GM23248 (cell line): ENCODE data around the gene BLVRA. TPM values are rescaled to one million over a fixed set of nuclear protein-coding genes. Genes with fewer than 3 reads are reported as not detected.

Experiments used
- DNase-seq: peaks from one replicate; pipeline ENCODE4 v3.0.0-alpha.2; 2015
- H2AFZ ChIP-seq: fragments of 200-600 bp; sonication (generic); 2 replicates; pipeline ENCODE4 v1.6.1; 2016; ENCODE audit warnings: antibody characterized with exemption
- H3F3A ChIP-seq: fragments of 200-600 bp; sonication (generic); 2 replicates; pipeline ENCODE4 v1.6.1; 2016; ENCODE audit warnings: mild to moderate bottlenecking, antibody characterized with exemption, mixed run types; ENCODE audit not compliant: insufficient read depth
- H3K27ac ChIP-seq: fragments of 200-600 bp; sonication (generic); 2 replicates; pipeline ENCODE4 v1.5.1; 2016; ENCODE audit warnings: mild to moderate bottlenecking
- H3K27me3 ChIP-seq: fragments of 200-600 bp; sonication (generic); replicated peaks from 2 replicates; pipeline ENCODE4 v1.6.1; 2016; ENCODE audit warnings: mild to moderate bottlenecking; ENCODE audit not compliant: insufficient read depth
- H3K36me3 ChIP-seq: fragments of 200-600 bp; sonication (generic); 2 replicates; pipeline ENCODE4 v1.6.1; 2016; ENCODE audit warnings: low read depth, mild to moderate bottlenecking
- H3K4me1 ChIP-seq: fragments of 200-600 bp; sonication (generic); 2 replicates; pipeline ENCODE4 v1.6.1; 2016; ENCODE audit warnings: mild to moderate bottlenecking; ENCODE audit not compliant: insufficient read depth
- H3K4me2 ChIP-seq: fragments of 200-600 bp; sonication (generic); one replicate; pipeline ENCODE4 v1.6.1; 2016; ENCODE audit warnings: mild to moderate bottlenecking; ENCODE audit not compliant: unreplicated experiment
- H3K4me3 ChIP-seq: fragments of 200-600 bp; sonication (generic); 2 replicates; pipeline ENCODE4 v1.5.1; 2016; ENCODE audit warnings: mild to moderate bottlenecking
- H3K79me2 ChIP-seq: fragments of 200-600 bp; sonication (generic); 2 replicates; pipeline ENCODE4 v1.6.1; 2016; ENCODE audit warnings: mild to moderate bottlenecking; ENCODE audit not compliant: insufficient read depth
- H3K9ac ChIP-seq: fragments of 200-600 bp; sonication (generic); 2 replicates; pipeline ENCODE4 v1.6.1; 2016; ENCODE audit warnings: mild to moderate bottlenecking
- H3K9me2 ChIP-seq: fragments of 200-600 bp; sonication (generic); 2 replicates; pipeline ENCODE4 v1.6.1; 2016; ENCODE audit warnings: mixed run types, mild to moderate bottlenecking, moderate library complexity; ENCODE audit not compliant: insufficient read depth
- H3K9me3 ChIP-seq: fragments of 200-600 bp; sonication (generic); one replicate; pipeline ENCODE4 v1.6.1; 2017; ENCODE audit warnings: low read depth
- H4K20me1 ChIP-seq: fragments of 200-600 bp; sonication (generic); 2 replicates; pipeline ENCODE4 v1.6.0; 2016; ENCODE audit not compliant: insufficient read depth
- EZH2 ChIP-seq: fragments of 200-600 bp; sonication (generic); IDR thresholded peaks from 2 replicates; pipeline ENCODE4 v1.6.1; 2018; ENCODE audit warnings: antibody characterized with exemption, mild to moderate bottlenecking; ENCODE audit not compliant: insufficient read depth, poor library complexity, severe bottlenecking
- EZH2phosphoT487 ChIP-seq: fragments of 200-600 bp; sonication (generic); IDR thresholded peaks from 2 replicates; pipeline ENCODE4 v1.6.1; 2018; ENCODE audit warnings: antibody characterized with exemption, moderate library complexity, mild to moderate bottlenecking, low read depth; ENCODE audit not compliant: insufficient read depth
- WGBS, 2 experiments: methylation state at CpG; one replicate each; pipeline ENCODE4 v1.1.6; 2015 to 2017; ENCODE audit warnings: low lambda C conversion rate in 2 of 2, low coverage in 1 of 2; ENCODE audit errors: missing lambda C conversion rate in 2 of 2; 5-methylcytosine and 5-hydroxymethylcytosine counted together
- in situ Hi-C: fragments of 300-500 bp; cut with MboI; formaldehyde crosslinking; loops from 2 replicates; pipeline ENCODE4 v1.15.0; 2020
- polyA plus RNA-seq: library from polyadenylated mRNA; unstranded; fragments of >200 nt; fragmentation: Nextera tagmentation; extraction: Ambion mirVana; gene quantifications from 2 replicates; pipeline ENCODE4 v1.2.1, GENCODE V29; 2016
- total RNA-seq: library from RNA; depleted of rRNA; stranded (reverse); fragments of >200 nt; shearing (Covaris generic); gene quantifications from 2 replicates; pipeline ENCODE4 v1.2.3, GENCODE V29; 2014

Gene BLVRA
- total and polyA plus RNA-seq, 2 experiments from 2014 or later = 14.7 to 47.0 TPM

DNA sequence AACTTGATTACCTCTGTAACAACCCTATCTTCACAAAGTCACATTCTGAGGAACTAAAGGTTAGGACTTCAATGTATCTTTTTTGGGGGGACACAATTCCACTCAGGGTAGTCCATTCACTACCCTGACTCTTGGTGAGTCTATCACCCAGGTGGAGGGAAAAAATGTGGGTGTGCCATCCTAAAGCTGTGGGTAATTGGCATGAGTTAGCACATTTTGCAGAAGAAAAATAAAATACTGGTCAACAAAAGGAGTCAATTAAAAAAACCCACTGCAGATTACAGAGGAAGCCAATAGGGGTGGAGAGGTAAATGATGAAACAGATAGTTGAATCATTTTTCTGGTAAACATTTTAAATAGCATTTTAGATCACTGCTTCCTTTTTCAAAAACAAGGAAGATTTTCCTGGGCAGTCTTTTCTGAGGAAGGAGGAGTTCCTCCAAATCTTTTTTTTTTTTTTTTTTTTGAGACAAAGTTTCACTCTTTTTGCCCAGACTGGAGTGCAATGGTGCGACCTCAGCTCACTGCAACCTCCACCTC, 5.1 kb upstream of the BLVRA start:
- Histone ChIP-seq H3K36me3 (no peaks in the 10 kb centered on the region), H3K27me3 (no peaks in the 10 kb centered on the region), H2AFZ (peak overlapping the region; percentile 24; the same call in 1 of the 2 replicates), H3K9me2 (no peaks in the 10 kb centered on the region), H3K4me2 (peak overlapping the region; percentile 19), H3K79me2 (no peaks in the 10 kb centered on the region), H3K4me3 (no peak overlapping the region), H3K9ac (no peak overlapping the region), H3K4me1 (peaks cover 15% of the 10 kb centered on the region), H3F3A (peaks cover 19% of the 10 kb centered on the region), H4K20me1 (no peaks in the 10 kb centered on the region), H3K27ac (no peak overlapping the region), H3K9me3 (no peaks in the 10 kb centered on the region)
- WGBS, 2 experiments = 9% methylated on average over 1 of the region's 1 CpG
- DNase-seq = peak; percentile 45
- TF ChIP-seq EZH2 (no peak), EZH2phosphoT487 (no peak)
- in situ Hi-C loops = no loop called here

DNA sequence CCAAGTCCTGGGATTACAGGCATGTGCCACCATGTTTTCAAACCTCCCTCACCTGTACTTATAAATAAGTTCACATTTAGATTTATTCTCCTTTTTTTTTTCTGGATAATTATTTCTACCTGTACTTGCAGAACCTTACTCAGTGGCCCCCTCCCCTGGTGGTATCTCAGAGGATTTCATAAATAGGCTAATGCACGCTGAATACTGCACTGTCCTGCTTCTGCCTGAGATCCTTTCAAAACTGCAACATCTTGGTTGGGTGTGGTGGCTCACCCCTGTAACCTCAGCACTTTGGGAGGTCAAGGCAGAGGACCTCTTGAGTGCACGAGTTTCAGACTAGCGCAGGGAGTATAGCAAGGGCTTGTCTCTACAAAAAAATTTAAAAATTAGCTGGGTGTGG, 4.6 kb upstream of the BLVRA start:
- Histone ChIP-seq H3F3A (peaks cover 19% of the 10 kb centered on the region), H2AFZ (peak overlapping the region; percentile 24; the same call in 1 of the 2 replicates), H3K9me3 (no peaks in the 10 kb centered on the region), H3K36me3 (no peaks in the 10 kb centered on the region), H3K79me2 (no peaks in the 10 kb centered on the region), H3K9me2 (no peaks in the 10 kb centered on the region), H4K20me1 (no peaks in the 10 kb centered on the region), H3K4me1 (peaks cover 15% of the 10 kb centered on the region), H3K9ac (no peak overlapping the region), H3K27ac (no peak overlapping the region), H3K4me2 (no peak overlapping the region), H3K27me3 (no peaks in the 10 kb centered on the region), H3K4me3 (no peak overlapping the region)
- no peak for DNase-seq
- in situ Hi-C loops = no loop called here
- TF ChIP-seq EZH2phosphoT487 (no peak), EZH2 (no peak)
- 85 to 92% methylated on average over 3 of the region's 3 CpGs for WGBS, 2 experiments

DNA sequence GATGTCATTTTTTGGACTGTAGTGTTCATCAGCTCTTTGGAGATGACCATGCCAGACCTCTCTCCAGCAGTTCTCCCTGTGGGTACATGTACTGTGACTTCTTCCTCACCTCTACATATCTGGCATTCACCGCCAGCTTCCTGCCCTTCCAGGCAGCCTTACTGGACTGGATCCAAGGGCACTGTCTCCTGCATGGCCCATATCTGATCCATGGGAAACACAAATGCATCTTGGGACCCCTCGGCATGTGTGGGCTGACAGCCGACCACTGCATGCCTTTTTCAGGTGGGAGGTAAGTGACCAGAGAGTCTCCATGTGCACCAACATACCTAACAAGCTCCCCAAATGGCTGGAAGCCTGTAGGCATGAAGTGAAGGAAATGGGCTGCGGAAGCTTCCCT, 3.9 kb upstream of the BLVRA start:
- Histone ChIP-seq H3K36me3 (no peaks in the 10 kb centered on the region), H3K9me2 (no peaks in the 10 kb centered on the region), H3K27ac (no peak overlapping the region), H3K4me3 (no peak overlapping the region), H3K9ac (no peak overlapping the region), H3K9me3 (no peaks in the 10 kb centered on the region), H3K4me2 (no peak overlapping the region), H3K79me2 (no peaks in the 10 kb centered on the region), H4K20me1 (no peaks in the 10 kb centered on the region), H2AFZ (no peak overlapping the region), H3K4me1 (peaks cover 15% of the 10 kb centered on the region), H3K27me3 (no peaks in the 10 kb centered on the region), H3F3A (peaks cover 19% of the 10 kb centered on the region)
- DNase-seq = no peak
- 86 to 100% methylated on average over 4 of the region's 4 CpGs for WGBS, 2 experiments
- TF ChIP-seq EZH2phosphoT487 (no peak), EZH2 (no peak)
- in situ Hi-C loops = no loop called here

DNA sequence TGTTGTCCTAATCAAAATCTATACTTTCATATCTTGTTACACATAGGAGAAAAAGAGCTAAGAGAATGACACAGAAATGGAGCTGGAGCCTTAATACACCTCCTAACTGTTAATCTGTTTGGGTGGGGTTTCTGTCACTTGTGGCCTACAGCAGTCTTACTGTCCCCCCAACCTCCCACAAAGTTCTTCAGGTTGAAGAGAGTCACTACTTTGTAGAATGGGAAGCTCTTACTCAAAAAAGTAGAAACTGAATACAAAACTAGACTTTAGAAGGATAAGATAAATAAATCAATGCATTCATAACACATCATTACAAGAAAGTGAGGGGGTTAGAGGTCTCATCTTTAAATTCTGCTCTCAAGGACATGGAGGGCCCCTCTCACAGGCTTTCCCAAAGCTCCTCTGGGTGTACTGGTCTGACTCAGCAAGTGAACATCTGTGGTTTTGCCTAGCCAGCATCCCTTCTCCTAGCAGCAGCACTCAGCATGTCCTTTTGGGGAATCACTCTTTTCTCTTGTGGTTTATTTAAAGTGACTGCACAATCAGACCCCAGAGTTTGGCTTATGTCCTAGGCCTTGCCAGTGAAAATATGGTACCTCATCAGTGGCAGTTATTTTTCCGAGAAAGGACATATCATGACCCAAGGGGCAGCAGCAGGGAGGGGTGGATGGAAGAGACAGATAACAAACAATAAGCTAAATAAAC, 2.0 kb upstream of the BLVRA start:
- 38 to 39% methylated on average over 1 of the region's 1 CpG for WGBS, 2 experiments
- peaks cover 21% of the 10 kb centered on the region for H3F3A ChIP-seq
- peak overlapping the region; percentile 20; the same call in 1 of the 2 replicates for H3K27ac ChIP-seq
- H3K79me2 ChIP-seq = 0 out of 2 replicates have a peak, but pooled peaks cover 6% of the 10 kb centered on the region
- DNase-seq = peak; percentile 85
- peaks cover 15% of the 10 kb centered on the region for H3K4me1 ChIP-seq
- H2AFZ ChIP-seq = no peak overlapping the region
- H3K27me3 ChIP-seq = no peaks in the 10 kb centered on the region
- no peak for TF ChIP-seq EZH2
- TF ChIP-seq EZH2phosphoT487 = no peak
- no peak overlapping the region for H3K4me2 ChIP-seq
- in situ Hi-C loops = no loop called here
- no peak overlapping the region for H3K9ac ChIP-seq
- H3K4me3 ChIP-seq = no peak overlapping the region
- no peaks in the 10 kb centered on the region for H3K9me2 ChIP-seq
- H4K20me1 ChIP-seq = no peaks in the 10 kb centered on the region
- no peaks in the 10 kb centered on the region for H3K9me3 ChIP-seq
- no peaks in the 10 kb centered on the region for H3K36me3 ChIP-seq
